Measurements from ENCODE around the gene PARP9.

DNA sequence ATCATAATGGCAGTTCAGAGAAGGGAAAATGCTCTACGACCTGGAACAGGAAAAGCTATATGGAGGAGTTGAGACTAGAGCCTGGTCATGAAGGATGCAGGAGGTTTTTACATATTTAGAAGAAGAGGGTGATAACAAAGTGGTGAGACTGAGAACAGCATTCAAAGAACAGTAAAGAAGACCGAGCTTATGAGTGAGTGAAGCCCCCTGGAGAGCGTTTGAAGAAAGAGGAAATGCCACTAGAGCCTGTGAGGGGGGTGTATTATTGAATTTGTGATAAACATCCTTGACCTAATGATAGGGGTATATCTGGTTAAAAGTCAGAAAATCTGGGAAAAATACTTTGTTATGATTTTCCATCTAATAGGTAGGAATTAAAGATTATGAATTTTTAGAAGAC, 4.2 kb downstream of the PARP9 start:
- TF ChIP-seq, protein P1, sequence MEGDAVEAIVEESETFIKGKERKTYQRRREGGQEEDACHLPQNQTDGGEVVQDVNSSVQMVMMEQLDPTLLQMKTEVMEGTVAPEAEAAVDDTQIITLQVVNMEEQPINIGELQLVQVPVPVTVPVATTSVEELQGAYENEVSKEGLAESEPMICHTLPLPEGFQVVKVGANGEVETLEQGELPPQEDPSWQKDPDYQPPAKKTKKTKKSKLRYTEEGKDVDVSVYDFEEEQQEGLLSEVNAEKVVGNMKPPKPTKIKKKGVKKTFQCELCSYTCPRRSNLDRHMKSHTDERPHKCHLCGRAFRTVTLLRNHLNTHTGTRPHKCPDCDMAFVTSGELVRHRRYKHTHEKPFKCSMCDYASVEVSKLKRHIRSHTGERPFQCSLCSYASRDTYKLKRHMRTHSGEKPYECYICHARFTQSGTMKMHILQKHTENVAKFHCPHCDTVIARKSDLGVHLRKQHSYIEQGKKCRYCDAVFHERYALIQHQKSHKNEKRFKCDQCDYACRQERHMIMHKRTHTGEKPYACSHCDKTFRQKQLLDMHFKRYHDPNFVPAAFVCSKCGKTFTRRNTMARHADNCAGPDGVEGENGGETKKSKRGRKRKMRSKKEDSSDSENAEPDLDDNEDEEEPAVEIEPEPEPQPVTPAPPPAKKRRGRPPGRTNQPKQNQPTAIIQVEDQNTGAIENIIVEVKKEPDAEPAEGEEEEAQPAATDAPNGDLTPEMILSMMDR (IDR thresholded peaks at IDR 0.05), result no peak
- TF ChIP-seq KAT7 (CRISPR knock-in tag; IDR thresholded peaks at IDR 0.05; ENCODE audit: borderline replicate concordance), result no peak

All from WTC11 (cell line).